T-helper 9 cell (primary cell): Measurements from ENCODE around the gene SUPV3L1.
"Not testable (repeated sequence)": the region's sequence is repeated elsewhere in the genome, so short reads cannot be mapped to it uniquely, and the experiment has no call there.

Experiments
- DNase-seq: peaks from one replicate; pipeline ENCODE4 v3.0.0-alpha.2; 2020
- total RNA-seq, 2 donors: gene quantifications; one replicate each; lab custom pipeline; 2026; lab: John Stamatoyannopoulos, UW

Gene SUPV3L1
- 49.0 to 53.3 reads per million in 2 donors for total RNA-seq

DNA sequence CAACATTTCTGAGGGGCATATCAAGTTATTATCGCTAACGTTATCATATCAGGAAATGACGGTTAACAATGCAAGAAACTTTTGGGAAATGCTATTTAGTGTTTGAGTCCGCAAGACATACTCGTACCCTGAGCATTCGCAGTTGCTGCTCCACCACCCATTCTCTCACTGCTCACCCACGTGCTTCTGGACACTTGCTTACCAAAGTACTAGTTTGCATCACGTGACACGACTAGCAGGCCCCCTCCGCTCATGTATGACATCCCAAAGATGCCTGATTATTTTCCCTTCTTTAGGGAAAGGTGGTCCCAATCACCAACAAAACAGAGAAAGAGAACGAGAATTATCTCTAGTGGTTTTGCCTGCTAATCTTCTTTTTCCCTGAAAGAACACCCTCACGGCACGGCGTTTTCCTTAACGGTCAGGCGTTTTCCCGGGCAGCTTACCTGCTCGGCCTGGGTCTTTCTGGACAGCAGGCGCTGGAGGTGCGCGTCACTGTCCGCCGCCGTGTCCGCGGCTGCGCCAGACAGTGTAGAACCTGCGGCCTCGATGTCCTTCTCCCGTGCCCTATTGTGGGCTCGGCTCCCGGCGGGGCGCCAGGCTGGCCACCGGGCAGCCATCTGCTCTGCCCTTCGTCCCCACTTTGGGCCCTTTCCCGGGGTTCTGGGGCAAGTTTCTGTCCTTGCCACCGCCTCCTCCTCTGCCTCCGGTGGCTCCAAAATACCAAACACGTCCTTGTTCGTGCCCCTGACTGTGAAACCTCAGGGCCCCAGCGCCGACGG lies at the start of gene SUPV3L1:
Gene SUPV3L1, plus strand, starts transcription at position 492 of the 782 bp plus-strand sequence. Its CDS starts 58 bp downstream, at position 550.
- DNase-seq, result peak; percentile 74

DNA sequence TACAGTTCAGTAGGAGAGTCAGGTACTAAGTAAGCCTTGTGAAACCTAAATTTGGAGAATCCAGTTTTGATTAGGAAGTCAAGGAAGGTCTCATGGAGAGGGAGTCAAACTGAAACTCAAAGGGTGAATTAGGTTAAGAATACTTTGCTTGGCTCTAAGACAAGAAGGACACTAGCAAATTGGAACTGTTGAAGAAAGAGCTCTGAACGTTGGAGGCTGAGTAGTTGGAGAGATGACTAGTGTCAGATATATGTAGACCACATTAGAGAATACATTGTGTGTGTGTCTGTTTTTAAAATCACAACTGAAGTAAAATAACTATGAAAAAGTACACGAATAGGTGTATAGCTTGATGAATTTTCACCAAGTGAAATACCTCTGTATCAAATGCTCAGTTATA lies 49.8 kb upstream of the SUPV3L1 start:
- no peak for DNase-seq

DNA sequence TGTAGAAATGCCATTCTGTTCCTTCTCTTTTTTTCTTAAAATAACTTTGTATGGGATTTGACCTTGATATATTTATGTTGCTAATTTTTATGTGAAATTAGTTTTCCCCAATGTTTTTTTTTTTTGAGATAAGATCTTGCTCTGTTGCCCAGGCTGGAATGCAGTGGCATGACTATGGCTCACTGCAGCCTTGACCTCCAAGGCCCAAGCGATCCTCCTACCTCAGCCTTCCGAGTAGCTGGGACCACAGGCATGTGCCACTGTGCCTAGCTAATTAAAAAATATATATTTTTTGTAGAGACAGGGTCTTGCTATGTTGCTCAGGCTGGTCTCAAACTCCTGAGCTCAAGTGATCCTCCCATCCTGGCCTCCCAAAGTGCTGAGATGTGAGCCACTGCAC lies 40.1 kb upstream of the SUPV3L1 start:
- DNase-seq, result no peak

DNA sequence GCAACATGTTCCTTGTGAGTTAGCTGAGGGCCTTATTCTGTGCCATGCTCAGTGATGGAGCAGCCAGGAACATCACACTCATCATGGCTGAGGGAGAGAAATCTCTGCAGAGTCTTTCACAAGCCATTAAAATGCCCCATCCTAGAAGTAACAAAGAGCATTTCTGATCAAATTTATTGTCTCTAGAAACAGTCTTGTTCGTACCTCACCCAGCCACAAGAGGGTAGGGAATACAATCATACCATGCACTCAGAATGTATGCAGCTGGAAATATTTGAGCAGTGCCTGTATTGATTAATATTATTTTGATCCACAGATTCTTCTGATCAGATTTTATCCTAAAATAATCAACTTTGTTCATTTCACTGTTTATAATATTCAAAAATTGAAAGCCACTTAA lies 38.7 kb upstream of the SUPV3L1 start:
- DNase-seq, result no peak

DNA sequence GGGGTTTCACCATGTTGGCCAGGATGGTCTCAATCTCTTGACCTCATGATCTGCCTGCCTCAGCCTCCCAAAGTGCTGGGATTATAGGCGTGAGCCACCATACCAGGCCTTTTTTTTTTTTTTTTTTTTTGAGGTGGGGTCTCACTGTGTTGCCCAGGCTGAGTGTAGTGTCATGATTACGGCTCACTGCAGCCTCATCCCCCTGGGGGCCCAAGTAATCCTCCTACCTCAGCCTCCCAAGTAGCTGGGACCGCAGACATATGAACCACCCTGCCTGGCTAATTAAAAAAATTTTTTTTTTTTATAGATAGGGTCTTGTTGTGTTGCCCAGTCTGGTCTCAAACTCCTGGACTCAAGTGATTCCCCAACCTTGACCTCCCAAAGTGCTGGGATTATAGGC lies 38.0 kb upstream of the SUPV3L1 start:
- DNase-seq, result not testable (repeated sequence)

DNA sequence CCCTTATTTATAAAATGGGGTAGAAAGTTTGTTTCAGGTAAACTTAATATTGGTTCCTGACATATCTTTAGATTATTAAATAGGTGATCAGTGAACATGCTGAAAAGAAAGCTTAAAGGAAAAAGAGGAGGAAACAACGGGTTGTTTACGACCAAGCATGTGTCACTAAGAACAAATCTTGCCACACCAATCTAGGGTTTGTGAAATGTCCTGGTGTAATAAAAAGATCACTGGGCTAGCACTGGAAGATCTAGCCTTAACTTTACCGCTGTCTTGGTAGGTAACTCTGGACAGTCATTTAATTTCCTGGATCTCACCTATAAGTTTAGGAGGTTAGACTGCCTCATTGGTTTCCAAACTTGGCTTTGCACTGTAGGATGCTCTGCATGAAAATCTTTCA lies 37.1 kb upstream of the SUPV3L1 start:
- DNase-seq, result no peak

DNA sequence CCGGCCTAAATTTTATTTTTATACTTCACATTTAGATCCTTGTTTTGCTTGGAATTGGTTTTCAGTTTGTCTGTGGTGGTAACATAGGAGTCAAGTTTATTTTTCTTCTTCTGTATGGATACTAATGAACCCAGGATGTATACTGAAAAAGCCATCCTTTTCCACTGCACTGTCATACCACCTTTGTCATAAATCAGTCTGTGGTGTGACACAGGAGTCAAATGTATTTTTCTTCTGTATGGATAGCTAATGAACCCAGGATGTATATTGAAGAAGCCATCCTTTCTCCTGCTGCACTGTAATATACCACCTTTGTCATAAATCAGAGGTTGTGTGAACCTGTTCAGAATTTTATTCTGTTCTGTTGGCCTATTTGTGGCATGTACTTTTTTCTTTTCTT lies 34.7 kb upstream of the SUPV3L1 start:
- no peak for DNase-seq

DNA sequence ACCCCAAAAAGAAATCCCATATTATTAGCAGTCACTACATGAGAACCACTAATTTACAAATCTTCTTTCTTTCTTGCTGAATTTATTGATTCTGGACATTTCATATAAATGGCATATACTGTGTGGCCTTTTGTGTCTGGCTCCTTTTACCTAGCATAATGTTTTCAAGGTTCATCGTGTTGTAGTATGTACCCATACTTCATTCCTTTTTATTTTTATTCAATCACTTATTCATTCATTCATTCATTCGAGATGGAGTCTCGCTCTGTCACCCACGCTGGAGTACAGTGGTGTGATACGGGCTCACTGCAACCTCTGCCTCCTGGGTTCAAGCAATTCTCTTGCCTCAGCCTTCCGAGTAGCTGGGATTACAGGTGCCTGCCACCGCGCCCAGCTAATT lies 34.2 kb upstream of the SUPV3L1 start:
- DNase-seq, result no peak

DNA sequence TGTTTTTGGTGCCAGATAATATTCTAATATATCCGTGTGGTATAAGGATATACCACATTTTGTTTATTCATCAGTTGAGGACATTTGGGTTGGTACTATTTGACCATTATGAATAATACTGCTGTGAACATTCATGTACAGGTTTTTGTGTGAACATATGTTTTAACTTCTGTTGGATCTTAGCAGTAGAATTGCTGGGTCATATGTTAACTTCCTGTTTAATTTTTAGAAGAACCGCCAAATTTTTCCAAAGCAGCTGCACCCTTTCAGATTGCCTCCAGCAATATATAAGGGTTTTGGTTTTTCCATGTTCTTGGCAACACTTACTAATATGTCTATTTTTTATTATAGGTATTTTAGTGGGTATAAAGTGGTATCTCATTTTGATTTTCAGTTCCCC lies 33.3 kb upstream of the SUPV3L1 start:
- no peak for DNase-seq

DNA sequence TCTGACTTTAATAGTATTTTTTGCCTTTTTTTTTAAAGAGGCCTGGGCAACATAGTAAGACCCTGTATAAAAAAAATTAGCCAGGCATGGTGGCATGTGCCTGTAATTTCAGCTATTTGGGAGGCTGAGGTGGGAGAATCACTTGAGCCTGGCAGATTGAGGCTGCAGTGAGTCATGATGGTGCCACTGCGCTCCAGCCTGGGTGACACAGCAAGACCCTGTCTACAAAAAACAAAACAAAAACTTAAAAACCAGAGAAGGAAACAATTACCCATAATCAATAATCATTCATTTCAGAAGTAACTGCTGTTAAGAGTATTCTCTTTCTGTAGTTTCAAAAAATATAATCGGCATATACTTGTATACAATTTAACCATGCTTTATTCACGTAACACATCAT lies 28.1 kb upstream of the SUPV3L1 start:
- DNase-seq, result no peak

DNA sequence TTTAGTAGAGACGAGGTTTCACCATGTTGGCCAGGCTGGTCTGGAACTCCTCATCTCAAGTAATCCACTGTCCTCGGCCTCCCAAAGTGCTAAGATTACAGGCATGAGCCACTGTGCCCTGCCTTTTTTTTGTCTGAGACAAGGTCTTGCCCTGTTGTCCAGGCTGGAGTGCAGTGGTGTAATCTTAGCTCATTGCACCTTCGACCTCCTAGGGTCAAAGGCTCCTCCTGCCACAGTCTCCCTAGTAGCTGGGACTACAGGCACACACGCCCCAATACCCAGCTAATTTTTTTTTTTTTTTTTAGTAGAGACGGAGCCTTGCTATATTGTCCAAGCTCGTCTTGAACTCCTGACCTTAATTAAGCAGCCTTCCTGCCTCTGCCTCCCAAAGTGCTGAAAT lies 26.8 kb upstream of the SUPV3L1 start:
- DNase-seq, result no peak

DNA sequence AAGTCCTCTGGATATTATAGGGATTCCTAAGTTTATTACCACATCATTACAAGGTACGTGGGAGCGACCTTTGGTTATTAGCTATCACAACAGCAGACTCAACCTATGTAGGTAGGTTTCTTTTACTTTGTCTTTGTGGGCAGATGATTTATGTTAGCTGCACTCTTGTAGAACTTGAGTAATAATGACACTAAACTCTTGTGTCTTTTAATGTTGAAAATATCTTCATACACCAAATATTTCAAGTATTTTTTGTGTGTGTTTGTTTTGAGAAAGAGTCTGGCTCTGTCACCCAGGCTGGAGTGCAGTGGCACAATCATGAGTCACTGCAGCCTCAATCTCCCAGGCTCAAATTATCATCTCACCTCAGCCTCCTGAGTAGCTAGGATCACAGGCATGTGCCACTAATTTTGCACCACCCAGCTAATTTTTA lies 19.2 kb upstream of the SUPV3L1 start:
- no peak for DNase-seq

DNA sequence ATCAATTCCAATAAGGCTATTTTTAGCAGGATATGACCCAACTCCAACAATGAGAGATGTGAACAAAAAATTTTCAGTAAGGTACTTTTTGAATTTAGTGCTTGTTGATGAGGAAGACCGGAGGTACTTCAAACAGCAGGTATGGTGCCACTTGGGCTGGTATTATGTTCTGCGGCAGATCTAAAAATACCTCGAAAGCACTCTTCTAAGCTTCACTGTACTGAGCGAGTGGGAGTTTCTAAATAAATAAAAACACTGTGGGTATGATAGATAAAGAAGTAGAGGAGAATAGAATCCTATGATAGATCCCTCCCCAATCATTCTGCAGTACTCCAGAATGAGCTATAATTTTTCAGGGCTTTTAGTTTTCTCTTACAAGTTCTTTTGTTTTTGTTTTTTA lies 11.5 kb upstream of the SUPV3L1 start:
- DNase-seq, result no peak

DNA sequence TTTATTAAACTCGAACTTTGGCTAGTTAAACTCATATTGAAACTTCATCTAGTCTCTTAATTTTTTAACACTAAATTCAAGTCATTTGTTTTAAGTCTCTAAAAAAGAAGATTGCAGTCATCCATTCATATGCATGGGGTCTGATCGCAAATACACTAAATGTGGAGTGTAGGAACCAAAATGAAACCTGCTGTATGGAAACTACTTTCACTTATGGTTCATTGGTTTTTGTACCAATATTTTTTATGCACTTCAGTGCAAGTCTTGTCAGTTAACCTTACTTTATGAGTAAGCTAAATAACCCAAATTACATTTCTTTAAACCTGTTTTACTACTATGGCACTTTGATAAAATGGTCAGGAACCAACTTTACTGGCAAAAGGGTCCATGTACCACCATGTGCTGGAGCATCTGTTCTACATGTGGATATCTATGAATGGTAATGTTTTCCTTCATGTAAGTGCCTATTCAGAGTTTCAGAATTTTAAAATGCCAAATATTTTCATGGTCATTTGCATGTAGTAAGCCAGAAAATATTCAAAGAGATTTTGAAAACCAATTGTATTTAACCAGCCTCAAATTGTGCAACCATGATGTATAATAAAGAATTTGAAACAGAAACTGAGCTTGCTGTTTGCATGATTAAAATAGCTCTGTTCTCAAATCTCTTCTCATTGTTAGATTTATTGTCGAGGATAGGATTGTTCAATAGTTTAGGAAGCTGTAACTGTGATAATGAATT lies 7.6 kb upstream of the SUPV3L1 start:
- no peak for DNase-seq

DNA sequence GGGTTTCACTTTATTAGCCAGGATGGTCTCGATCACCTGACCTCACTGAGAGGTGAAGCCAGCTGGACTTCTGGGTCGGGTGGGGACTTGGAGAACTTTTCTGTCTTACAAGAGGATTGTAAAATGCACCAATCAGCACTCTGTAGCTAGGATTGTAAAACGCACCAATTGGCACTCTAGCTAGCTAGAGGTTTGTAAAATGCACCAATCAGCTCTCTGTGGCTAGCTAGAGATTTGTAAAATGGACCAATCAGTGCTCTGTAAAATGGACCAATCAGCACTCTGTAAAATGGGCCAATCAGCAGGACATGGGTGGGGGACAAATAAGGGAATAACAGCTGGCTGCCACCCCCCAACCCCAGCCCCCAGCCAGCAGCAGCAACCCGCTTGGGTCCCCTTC lies 4.7 kb upstream of the SUPV3L1 start:
- not testable (repeated sequence) for DNase-seq

DNA sequence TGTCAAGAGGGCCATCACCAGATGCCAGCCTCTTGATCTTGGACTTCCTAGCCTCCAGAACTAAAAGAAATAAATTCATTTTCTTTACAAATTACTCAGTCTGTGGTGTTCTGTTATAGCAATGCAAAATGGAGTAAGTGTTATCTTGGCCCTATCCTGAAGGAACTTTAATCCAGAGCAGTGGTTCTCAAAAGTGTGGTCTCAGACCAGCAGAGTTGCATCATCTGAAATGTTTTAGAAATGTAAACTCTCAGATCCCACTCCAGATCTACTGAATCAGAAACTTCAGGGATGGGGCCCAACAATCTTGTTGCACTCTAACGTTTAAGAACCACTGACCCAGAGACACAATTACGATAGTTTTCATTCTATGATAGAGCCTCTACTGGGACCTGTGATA lies 3.2 kb upstream of the SUPV3L1 start:
- DNase-seq, result no peak

DNA sequence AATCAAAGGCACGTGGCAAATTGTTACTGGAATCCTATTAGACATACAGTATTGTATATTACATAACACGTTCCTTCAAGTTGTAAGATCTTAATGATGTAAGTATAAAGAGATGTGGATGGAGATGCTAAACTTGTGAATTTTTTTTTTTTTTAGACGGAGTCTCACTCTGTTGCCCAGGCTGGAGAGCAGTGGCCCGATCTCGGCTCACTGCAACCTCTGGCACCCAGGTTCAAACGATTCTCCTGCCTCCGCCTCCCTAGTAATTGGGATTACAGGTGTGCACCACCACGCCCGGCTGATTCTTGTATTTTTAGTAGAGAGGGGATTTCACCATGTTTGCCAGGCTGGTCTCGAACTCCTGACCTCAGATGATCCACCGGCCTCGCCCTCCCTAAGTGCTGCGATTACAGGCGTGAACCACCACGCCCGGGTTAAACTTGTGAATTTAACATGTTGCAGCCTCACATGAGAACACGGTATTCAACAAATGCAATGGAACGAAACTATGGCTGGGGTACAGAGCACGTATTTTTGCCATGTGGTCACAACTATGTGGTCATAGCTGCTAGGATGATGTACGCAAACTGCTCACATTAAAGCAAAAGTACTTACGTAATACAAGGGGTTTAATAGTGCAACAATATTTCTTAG lies 818 bp upstream of the SUPV3L1 start:
- peak; percentile 21 for DNase-seq

DNA sequence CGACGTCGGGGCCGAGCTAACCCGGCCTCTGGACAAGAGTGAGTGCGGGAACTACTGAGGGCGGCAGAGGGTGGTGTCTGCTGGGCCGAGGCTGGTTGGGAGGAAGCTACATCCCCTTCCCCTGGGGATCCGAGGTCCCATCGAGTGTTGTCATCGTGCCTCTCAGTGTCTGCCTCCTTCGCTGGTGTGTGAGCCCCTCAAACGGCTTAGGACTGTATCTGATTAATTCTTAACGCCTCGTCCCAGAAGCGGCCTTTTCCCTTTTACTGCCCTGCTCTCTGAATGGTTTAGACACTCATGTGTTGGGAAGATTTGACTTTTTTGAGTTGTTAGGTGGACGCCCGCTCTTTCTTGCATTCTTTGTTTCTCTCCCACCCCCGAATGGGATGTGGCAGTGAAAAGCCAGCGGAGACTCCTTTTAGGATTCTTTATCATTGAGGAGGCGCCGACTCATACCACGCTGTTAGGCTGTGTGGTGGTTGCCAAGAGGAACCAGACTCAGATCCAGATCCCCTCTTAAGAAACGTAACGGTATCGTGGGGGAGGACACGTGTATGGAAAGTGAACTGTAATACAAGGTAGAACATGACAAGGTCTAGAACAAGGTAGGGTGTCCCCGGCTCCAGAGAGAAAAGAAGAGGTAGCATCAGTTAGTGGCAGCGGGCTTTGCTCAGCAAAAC lies 631 bp downstream of the SUPV3L1 start:
- DNase-seq, result peak; percentile 1

DNA sequence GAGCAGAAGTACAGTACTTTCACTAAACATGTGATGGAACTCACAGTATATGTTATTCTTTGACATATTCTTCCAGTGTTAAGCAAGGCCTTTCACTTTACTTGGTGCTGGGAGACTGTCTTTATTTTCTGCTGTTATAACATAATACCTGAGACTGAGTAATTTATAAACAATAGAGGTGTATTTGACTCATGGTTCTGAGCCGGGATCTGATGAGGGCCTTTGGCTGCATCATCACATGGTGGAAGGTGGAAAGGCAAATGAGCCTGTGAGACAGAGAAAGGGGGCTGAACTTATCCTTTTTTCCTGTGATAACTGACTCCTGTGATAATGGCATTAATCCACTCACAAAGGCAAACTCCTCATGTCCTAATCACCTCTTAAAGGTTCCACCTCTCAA lies 1.4 kb downstream of the SUPV3L1 start:
- DNase-seq, result no peak

DNA sequence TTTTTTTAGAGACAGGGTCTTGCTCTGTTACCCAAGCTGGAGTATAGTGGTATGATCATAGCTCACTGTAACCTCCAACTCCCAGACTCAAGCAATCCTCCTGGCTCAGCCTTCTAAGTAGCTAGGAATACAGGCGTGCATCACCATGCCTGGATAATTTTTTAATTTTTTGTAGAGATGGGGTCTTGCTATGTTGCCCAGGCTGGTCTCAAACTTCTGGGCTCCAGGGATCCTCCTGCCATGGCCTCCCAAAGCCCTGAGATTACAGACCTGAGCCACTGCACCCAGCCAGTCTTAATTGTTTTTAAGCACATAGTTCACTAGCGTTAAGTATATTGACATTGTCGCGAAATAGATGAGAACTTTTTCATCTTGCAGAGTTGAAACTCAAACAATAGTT lies 2.0 kb downstream of the SUPV3L1 start:
- DNase-seq, result no peak

DNA sequence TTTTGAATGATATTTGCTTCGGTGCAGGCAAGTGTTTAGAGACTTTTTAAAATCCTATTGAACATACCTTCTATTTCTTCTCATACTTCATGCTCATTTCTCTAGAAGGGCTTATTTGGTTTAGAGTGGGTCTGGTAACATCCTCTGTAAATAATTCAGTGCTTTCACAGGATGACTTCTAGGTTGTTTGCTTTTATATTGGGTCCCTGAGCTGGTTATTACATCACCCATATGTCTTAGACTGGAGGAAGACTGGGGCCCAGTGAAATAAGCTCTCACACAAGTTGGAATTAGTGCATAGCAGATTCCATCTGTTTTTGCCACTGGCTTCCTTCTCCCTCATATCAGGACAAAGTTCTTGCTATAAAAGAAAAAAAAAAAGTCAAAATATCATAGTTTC lies 6.5 kb downstream of the SUPV3L1 start:
- DNase-seq, result no peak

DNA sequence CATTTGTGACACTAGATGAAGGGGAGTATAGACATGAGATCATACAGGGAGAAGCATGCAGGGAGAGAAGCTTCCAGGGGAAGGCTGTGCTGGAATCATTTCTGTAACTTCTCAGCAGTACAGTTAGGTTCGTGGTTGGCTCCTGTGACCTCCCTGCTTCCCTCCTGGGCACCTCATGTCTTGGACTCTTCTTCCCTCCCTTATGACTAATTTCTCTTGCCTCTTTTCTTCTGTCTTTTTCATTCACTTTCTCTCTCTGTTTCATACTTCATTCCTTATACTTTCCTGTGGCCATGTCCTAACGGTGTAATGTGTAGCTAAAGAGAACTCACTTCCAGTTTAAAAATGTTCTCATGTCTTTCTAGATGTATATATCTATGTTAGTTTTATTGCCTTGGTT lies 21.0 kb downstream of the SUPV3L1 start:
- no peak for DNase-seq

DNA sequence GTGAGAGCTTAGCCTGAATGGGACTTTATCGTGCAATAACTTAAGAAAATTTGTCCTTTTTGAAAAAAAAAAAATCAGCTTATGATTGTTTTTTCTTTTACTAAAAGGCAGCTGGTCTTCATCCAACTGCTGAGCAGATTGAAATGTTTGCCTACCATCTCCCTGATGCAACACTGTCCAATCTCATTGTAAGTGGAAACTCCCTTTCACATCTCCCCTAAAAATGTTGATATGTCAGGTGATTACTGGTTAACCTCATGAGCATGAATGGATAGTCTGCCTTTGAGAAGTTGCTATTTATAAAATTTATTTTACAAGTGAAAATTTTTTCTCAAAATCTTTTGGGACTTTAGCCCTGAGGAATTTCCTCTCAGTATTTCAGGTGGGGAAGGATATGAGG lies 22.3 kb downstream of the SUPV3L1 start:
- DNase-seq, result no peak
